IMR-90 (cell line): ENCODE data around the gene MRPS15. TPM values are rescaled to one million over a fixed set of nuclear protein-coding genes. Genes with fewer than 3 reads are reported as not detected.

ENCODE experiments used
- ATAC-seq: fragments of 200-7000 bp; cut with Tn5 transposase; 2 replicates; pipeline ENCODE4 v1.9.1; 2020; ENCODE audit warnings: low read depth, mild to moderate bottlenecking, moderate library complexity
- BruUV-seq: library from RNA; stranded (reverse); fragments of 400-500 nt; replicated peaks from 2 replicates; lab custom pipeline; 2021; lab: Mats Ljungman, UMichigan
- CTCF ChIA-PET: fragments of 300-600 bp; formaldehyde crosslinking; extraction: SDS; loops from one replicate; lab custom pipeline; 2021; ENCODE audit warnings: antibody characterized with exemption; lab: Yijun Ruan, JAX
- POLR2A ChIA-PET: fragments of 300-600 bp; sonication (Branson Sonifier 250); formaldehyde crosslinking; loops from one replicate; lab custom pipeline; 2022; ENCODE audit warnings: antibody characterized with exemption; ENCODE audit not compliant: unreplicated experiment; lab: Charles Lee
- DNase-seq: peaks from one replicate; pipeline ENCODE4 v3.0.0; 2013
- H2AFZ ChIP-seq: replicated peaks from 2 replicates; pipeline ENCODE3; 2013; ENCODE audit warnings: low read length, mild to moderate bottlenecking; ENCODE audit not compliant: poor library complexity
- H2AK5ac ChIP-seq: 2 replicates; pipeline ENCODE4 v1.6.1; 2013; ENCODE audit warnings: low read depth, low read length, inconsistent platforms
- H2AK9ac ChIP-seq: replicated peaks from 2 replicates; pipeline ENCODE3; 2013; ENCODE audit warnings: mild to moderate bottlenecking, low read depth, low read length, moderate library complexity; ENCODE audit not compliant: poor library complexity
- H2BK120ac ChIP-seq: 2 replicates; pipeline ENCODE4 v1.6.1; 2013; ENCODE audit warnings: low read depth, low read length, inconsistent platforms
- H2BK15ac ChIP-seq: 3 replicates; pipeline ENCODE4 v1.6.1; 2013; ENCODE audit warnings: low read depth, low read length, inconsistent platforms
- H2BK20ac ChIP-seq: 2 replicates; pipeline ENCODE4 v1.6.1; 2013; ENCODE audit warnings: low read depth, mild to moderate bottlenecking, inconsistent platforms, low read length, moderate library complexity
- H2BK5ac ChIP-seq: 2 replicates; pipeline ENCODE4 v1.6.1; 2013; ENCODE audit warnings: mild to moderate bottlenecking, low read depth, low read length, inconsistent platforms; ENCODE audit not compliant: poor library complexity, severe bottlenecking
- H3K14ac ChIP-seq: replicated peaks from 2 replicates; pipeline ENCODE4 v1.6.1; 2013; ENCODE audit warnings: low read depth, low read length, inconsistent platforms
- H3K18ac ChIP-seq: 2 replicates; pipeline ENCODE4 v1.6.1; 2013; ENCODE audit warnings: low read depth, low read length, control low read depth
- H3K23ac ChIP-seq: 2 replicates; pipeline ENCODE4 v1.6.1; 2013; ENCODE audit warnings: low read depth, low read length, inconsistent platforms
- H3K27ac ChIP-seq: 2 replicates; pipeline ENCODE4 v1.5.1; 2013; ENCODE audit warnings: mild to moderate bottlenecking, control low read depth, low read length; ENCODE audit not compliant: insufficient read depth
- H3K27me3 ChIP-seq: 2 replicates; pipeline ENCODE4 v1.6.1; 2013; ENCODE audit warnings: low read length; ENCODE audit not compliant: control insufficient read depth, insufficient read depth
- H3K36me3 ChIP-seq: 2 replicates; pipeline ENCODE4 v1.6.1; 2013; ENCODE audit warnings: low read length, mixed read lengths; ENCODE audit not compliant: control insufficient read depth, insufficient read depth
- H3K4ac ChIP-seq: 2 replicates; pipeline ENCODE4 v1.6.1; 2013; ENCODE audit warnings: low read depth, low read length, inconsistent platforms
- H3K4me1 ChIP-seq: 2 replicates; pipeline ENCODE4 v1.6.1; 2013; ENCODE audit warnings: low read length, mixed read lengths; ENCODE audit not compliant: control insufficient read depth, insufficient read depth
- H3K4me2 ChIP-seq: 2 replicates; pipeline ENCODE4 v1.6.1; 2013; ENCODE audit warnings: low read depth, mild to moderate bottlenecking, control low read depth, low read length, moderate library complexity
- H3K4me3 ChIP-seq: 2 replicates; pipeline ENCODE4 v1.5.1; 2013; ENCODE audit warnings: low read depth, mild to moderate bottlenecking, control low read depth, low read length, moderate library complexity; ENCODE audit not compliant: insufficient read depth
- H3K56ac ChIP-seq: 2 replicates; pipeline ENCODE4 v1.6.1; 2013; ENCODE audit warnings: low read length, inconsistent platforms; ENCODE audit not compliant: insufficient read depth; ENCODE audit errors: extremely low read depth
- H3K79me1 ChIP-seq, 2 experiments: 2 replicates each; pipeline ENCODE4 v1.6.1; 2013; ENCODE audit warnings: low read length in 2 of 2, inconsistent platforms in 1 of 2, low read depth in 1 of 2
- H3K9ac ChIP-seq: 2 replicates; pipeline ENCODE4 v1.6.1; 2013; ENCODE audit warnings: low read depth, low read length, control low read depth
- H3K9me1 ChIP-seq: 2 replicates; pipeline ENCODE4 v1.6.1; 2013; ENCODE audit warnings: low read length, inconsistent platforms; ENCODE audit not compliant: insufficient read depth
- H3K9me3 ChIP-seq: 2 replicates; pipeline ENCODE4 v1.6.1; 2013; ENCODE audit warnings: low read length; ENCODE audit not compliant: control insufficient read depth, insufficient read depth
- H4K20me1 ChIP-seq: 2 replicates; pipeline ENCODE4 v1.6.1; 2013; ENCODE audit warnings: low read length, inconsistent platforms; ENCODE audit not compliant: insufficient read depth
- H4K5ac ChIP-seq: 2 replicates; pipeline ENCODE4 v1.6.1; 2013; ENCODE audit warnings: mild to moderate bottlenecking, low read depth, low read length, control low read depth
- H4K8ac ChIP-seq, 2 experiments: 2 replicates each; pipeline ENCODE4 v1.6.1; 2013; ENCODE audit warnings: low read depth in 2 of 2, low read length in 2 of 2, control low read depth in 1 of 2, inconsistent platforms in 1 of 2
- H4K91ac ChIP-seq: 2 replicates; pipeline ENCODE4 v1.6.1; 2013; ENCODE audit warnings: low read depth, low read length, inconsistent platforms; ENCODE audit not compliant: insufficient read depth
- CTCF ChIP-seq: conservative IDR thresholded peaks from 2 replicates; pipeline ENCODE4 v1.5.1; 2012; ENCODE audit warnings: mild to moderate bottlenecking, low read depth, low read length, improper control_type of control experiment
- FOS ChIP-seq: fragments of 150-350 bp; IDR thresholded peaks from 2 replicates; pipeline ENCODE4 v1.6.1; 2016; ENCODE audit warnings: low read depth, low read length
- MAZ ChIP-seq: IDR thresholded peaks from 2 replicates; pipeline ENCODE4 v1.6.1; 2012; ENCODE audit warnings: low read depth, mild to moderate bottlenecking, low read length, improper control_type of control experiment, moderate library complexity, borderline replicate concordance
- MXI1 ChIP-seq: IDR thresholded peaks from 2 replicates; pipeline ENCODE4 v1.6.1; 2012; ENCODE audit warnings: low read depth, mild to moderate bottlenecking, low read length, moderate library complexity, borderline replicate concordance
- NFE2L2 ChIP-seq: fragments of 150-350 bp; IDR thresholded peaks from 2 replicates; pipeline ENCODE4 v1.6.1; 2016; ENCODE audit warnings: low read depth, mild to moderate bottlenecking, low read length
- RAD21 ChIP-seq: IDR thresholded peaks from 2 replicates; pipeline ENCODE4 v1.6.1; 2012; ENCODE audit warnings: low read length, improper control_type of control experiment
- USF2 ChIP-seq: fragments of 150-350 bp; IDR thresholded peaks from 2 replicates; pipeline ENCODE4 v1.6.1; 2017; ENCODE audit warnings: mild to moderate bottlenecking, antibody characterized with exemption, low read length, low read depth
- WGBS, 2 experiments: methylation state at CpG; one replicate each; pipeline versions ENCODE4 v1.1.5 to v1.1.7; 2013; ENCODE audit warnings: missing lambda C conversion rate in 2 of 2; ENCODE audit not compliant: insufficient read length in 1 of 2; ENCODE audit errors: extremely low coverage in 2 of 2; 5-methylcytosine and 5-hydroxymethylcytosine counted together
- dilution Hi-C: fragments of 300-500 bp; cut with HindIII; formaldehyde crosslinking; loops from one replicate; pipeline ENCODE4 v1.14.3; 2018; ENCODE audit warnings: low sequenced_read_pairs; ENCODE audit not compliant: unreplicated experiment
- in situ Hi-C: fragments of 300-500 bp; cut with MboI; formaldehyde crosslinking; loops from 3 replicates; pipeline ENCODE4 v1.14.3; 2019; ENCODE audit warnings: low sequenced_read_pairs, inconsistent platforms, mixed read lengths
- intact Hi-C: fragments of 100-400 bp; cut with micrococcal nuclease; formaldehyde crosslinking; loops from 2 replicates; pipeline ENCODE4 v1.10.0; 2022
- polyA plus RNA-seq, 3 experiments: library from polyadenylated mRNA; depleted of rRNA; stranded (reverse); fragments of >200 nt; gene quantifications; 2 replicates each; pipeline ENCODE4 v1.2.3, GENCODE V29; 2012; ENCODE audit warnings: low replicate concordance in 1 of 3
- total RNA-seq: library from RNA; depleted of rRNA; stranded (reverse); fragments of >200 nt; gene quantifications from 2 replicates; pipeline ENCODE4 v1.2.3, GENCODE V29; 2012

The MRPS15 gene
- total and polyA plus RNA-seq, 2 of the 4 experiments (the other 2 are of a cell fraction), result 46.1 to 77.9 TPM

GRCh38 chr1:36502616-36503015, 38.4 kb upstream of the MRPS15 start:
- H2BK5ac ChIP-seq, result no peak overlapping the region
- H2BK15ac ChIP-seq, result no peak overlapping the region
- in situ Hi-C loops, result no loop called here
- CTCF ChIA-PET, result interaction anchor here (0.6 to 1.4 kb wide), 2 partner anchors 13 to 1000 kb away, joined by 4 to 5 read pairs; no protein-coding TSS in a partner anchor
- no peak overlapping the region for H3K56ac ChIP-seq
- no peaks in the 10 kb centered on the region for H3K36me3 ChIP-seq
- no peak overlapping the region for H3K9ac ChIP-seq
- WGBS, 2 experiments, result no CpG with 5 or more reads among the region's 2 CpGs
- H3K4ac ChIP-seq, result no peak overlapping the region
- H3K18ac ChIP-seq, result no peak overlapping the region
- H4K5ac ChIP-seq, result no peak overlapping the region
- no peaks in the 10 kb centered on the region for H3K9me3 ChIP-seq
- no peak overlapping the region for H2AK5ac ChIP-seq
- H3K4me1 ChIP-seq, result no peaks in the 10 kb centered on the region
- H2AFZ ChIP-seq, result no peak overlapping the region
- BruUV-seq, result no TSS peak
- no peak overlapping the region for H2BK20ac ChIP-seq
- POLR2A ChIA-PET, result no interaction called here
- DNase-seq, result no peak
- no peaks in the 10 kb centered on the region for H3K79me1 ChIP-seq
- no peak overlapping the region for H3K23ac ChIP-seq
- intact Hi-C loops, result no loop called here
- H3K27ac ChIP-seq, result no peak overlapping the region
- dilution Hi-C loops, result no loop called here
- H2AK9ac ChIP-seq, result no peak overlapping the region
- ATAC-seq, result no peak
- no peaks in the 10 kb centered on the region for H3K9me1 ChIP-seq
- no peak overlapping the region for H3K4me2 ChIP-seq
- H3K14ac ChIP-seq, result no peak overlapping the region
- H3K4me3 ChIP-seq, result no peak overlapping the region
- no peak overlapping the region for H2BK120ac ChIP-seq
- H4K8ac ChIP-seq, result no peak overlapping the region
- no peak overlapping the region for H4K91ac ChIP-seq
- peaks cover 8% of the 10 kb centered on the region for H3K27me3 ChIP-seq
- no peaks in the 10 kb centered on the region for H4K20me1 ChIP-seq
- TF ChIP-seq USF2, result no peak
- no peak for TF ChIP-seq CTCF
- TF ChIP-seq RAD21, result no peak
- TF ChIP-seq NFE2L2, result no peak
- TF ChIP-seq MXI1, result no peak
- no peak for TF ChIP-seq MAZ
- TF ChIP-seq FOS, result no peak
